Testis (tissue), 5 donors: Measurements from ENCODE around the gene AKNA. TPM values are rescaled to one million over a fixed set of nuclear protein-coding genes. Genes with fewer than 3 reads are reported as not detected.
A peak's percentile ranks its signal among the peaks of the same experiment; 100 is the strongest.

Source experiments
- DNase-seq: peaks from one replicate; pipeline ENCODE4 v3.0.0-alpha.2; 2019
- H3K27ac ChIP-seq, 2 donors: fragments of 200-600 bp; sonication (generic); one replicate each; pipeline ENCODE4 v1.5.1; 2019
- H3K27me3 ChIP-seq: fragments of 200-600 bp; sonication (generic); one replicate; pipeline ENCODE4 v1.5.1; 2019
- H3K36me3 ChIP-seq: fragments of 200-600 bp; sonication (generic); one replicate; pipeline ENCODE4 v1.5.1; 2017; ENCODE audit warnings: low read depth; ENCODE audit errors: missing control alignments
- H3K4me1 ChIP-seq: fragments of 200-600 bp; sonication (generic); one replicate; pipeline ENCODE4 v1.5.1; 2019
- H3K4me3 ChIP-seq, 2 donors: fragments of 200-600 bp; sonication (generic); one replicate each; pipeline ENCODE4 v1.5.1; 2017 to 2019
- H3K9me3 ChIP-seq: fragments of 200-600 bp; sonication (generic); one replicate; pipeline ENCODE4 v1.5.1; 2017
- CTCF ChIP-seq, 3 experiments: fragments of 450-650 bp in 2 of 3; fragments of 200-600 bp in 1 of 3; sonication (generic) in 1 of 3; IDR thresholded peaks; one replicate each; pipeline ENCODE4 v1.5.1; 2016 to 2019; ENCODE audit warnings: antibody characterized with exemption in 3 of 3, mild to moderate bottlenecking in 2 of 3, moderate library complexity in 1 of 3
- POLR2A ChIP-seq: fragments of 450-650 bp; IDR thresholded peaks from one replicate; pipeline ENCODE4 v1.6.1; 2017; ENCODE audit warnings: antibody characterized with exemption, mild to moderate bottlenecking, moderate library complexity
- WGBS, 2 donors: methylation state at CpG; one replicate each; pipeline ENCODE4 v1.1.5; 2018; 5-methylcytosine and 5-hydroxymethylcytosine counted together
- intact Hi-C: fragments of 100-400 bp; cut with DNase I; formaldehyde crosslinking; loops from one replicate; pipeline ENCODE4 v1.15.1; 2023; ENCODE audit warnings: low total_unique reads
- long read RNA-seq, 2 donors: transcript quantifications; one replicate each; lab custom pipeline, GENCODE V29; 2026
- polyA plus RNA-seq: library from polyadenylated mRNA; stranded (reverse); fragments of 350-450 nt; fragmentation: Illumina TruSeq; extraction: RNeasy Lipid Tissue Mini Kit (QIAGEN cat#74804); gene quantifications from one replicate; pipeline ENCODE4 v1.2.3, GENCODE V29; 2014; ENCODE audit warnings: low read depth, low replicate concordance; ENCODE audit not compliant: insufficient read depth
- total RNA-seq, 2 donors: library from RNA; depleted of rRNA; stranded (reverse); fragments of >200 nt; gene quantifications; one replicate each; pipeline ENCODE4 v1.2.3, GENCODE V29; 2016

Gene AKNA
- total RNA-seq (10 to 100 TPM; 21.2 to 31.5 TPM), polyA plus RNA-seq (20.6 TPM)
- long read RNA-seq, donor 1, partial matches to known transcripts: 0 of 1 reads
- long read RNA-seq, donor 1, other reads (novel, unspliced or antisense): 0 of 1 reads
- long read RNA-seq, donor 2: 0 reads

- H3K9me3 ChIP-seq: no peaks in the 10 kb centered on the region
- peak; percentile 73 for DNase-seq
- intact Hi-C loops: no loop called here
- 30 to 37% methylated on average over 15 to 25 of the region's 25 CpGs for WGBS, 2 donors
- H3K4me3 ChIP-seq: peak within 1 kb of the TSS; percentile 48 to 60
- peaks cover 42% of the 10 kb centered on the region for H3K4me1 ChIP-seq
- TF ChIP-seq POLR2A: no peak
- no peak for TF ChIP-seq CTCF (IDR thresholded peaks at IDR 0.05)
- H3K27ac ChIP-seq: peak within 1 kb of the TSS; percentile 88 to 92
- no peaks in the 10 kb centered on the region for H3K27me3 ChIP-seq
- no peaks in the 10 kb centered on the region for H3K36me3 ChIP-seq
These were observed at the start of gene AKNA for GRCh38 chr9:114387680-114388356. Gene AKNA, minus strand, starts transcription at chr9:114387982. Its CDS starts 6,649 bp downstream, at chr9:114381333.

GRCh38 chr9:114437401-114437893 lies 49.7 kb upstream of the AKNA start:
- intact Hi-C loops: no loop called here
- Histone ChIP-seq H3K9me3 (no peaks in the 10 kb centered on the region), H3K27me3 (no peaks in the 10 kb centered on the region), H3K36me3 (no peaks in the 10 kb centered on the region), H3K4me1 (peaks cover 7% of the 10 kb centered on the region), H3K4me3 (no peak overlapping the region), H3K27ac (peak overlapping the region in 1 of 2 donors; percentile 8)
- 59 to 78% methylated on average over 2 of the region's 2 CpGs for WGBS, 2 donors
- peak; percentile 46 for DNase-seq
- TF ChIP-seq CTCF (IDR thresholded peaks at IDR 0.05): no peak
- TF ChIP-seq POLR2A: no peak

GRCh38 chr9:114434878-114435311 lies 47.1 kb upstream of the AKNA start:
- Histone ChIP-seq H3K27me3 (no peaks in the 10 kb centered on the region), H3K4me1 (peaks cover 4% of the 10 kb centered on the region), H3K27ac (no peak overlapping the region), H3K4me3 (no peak overlapping the region), H3K9me3 (no peaks in the 10 kb centered on the region), H3K36me3 (no peaks in the 10 kb centered on the region)
- 48 to 57% methylated on average over 9 of the region's 9 CpGs for WGBS, 2 donors
- TF ChIP-seq POLR2A (no peak), CTCF (IDR thresholded peaks at IDR 0.05) (peak in 2 of 3 experiments; percentile 28 to 48)
- intact Hi-C loops: no loop called here
- DNase-seq: peak; percentile 41

- H3K36me3 ChIP-seq: no peaks in the 10 kb centered on the region
- no peaks in the 10 kb centered on the region for H3K4me1 ChIP-seq
- TF ChIP-seq POLR2A (no peak), CTCF (IDR thresholded peaks at IDR 0.05) (no peak)
- no peak overlapping the region for H3K4me3 ChIP-seq
- no peak for DNase-seq
- no peaks in the 10 kb centered on the region for H3K9me3 ChIP-seq
- no peak overlapping the region for H3K27ac ChIP-seq
- 52 to 55% methylated on average over 6 of the region's 6 CpGs for WGBS, 2 donors
- intact Hi-C loops: no loop called here
- no peaks in the 10 kb centered on the region for H3K27me3 ChIP-seq
These were observed 46.0 kb upstream of the AKNA start for GRCh38 chr9:114433720-114434255.
